Measurements from ENCODE around the gene RFNG. TPM values are rescaled to one million over a fixed set of nuclear protein-coding genes. Genes with fewer than 3 reads are reported as not detected.

RFNG gene
- total RNA-seq, 2 donors from 2014 or later, result 30.6 to 32.1 TPM

- DNase-seq, result no peak
- intact Hi-C loops (cut with DNase I), result no loop called here
- Histone ChIP-seq H3K36me3 (no peaks in the 10 kb centered on the region), H3K9me3 (no peaks in the 10 kb centered on the region), H3K27me3 (no peaks in the 10 kb centered on the region), H3K4me1 (peaks cover 16% of the 10 kb centered on the region), H3K9ac (ENCODE audit: low read depth in 2 of 2, low read length in 2 of 2) (peak overlapping the region; percentile 69 to 70), H3K4me3 (peak overlapping the region; percentile 94), H3K27ac (no peak overlapping the region)
- TF ChIP-seq CTCF (IDR thresholded peaks at IDR 0.05), result no peak
Observed at GRCh38 chr17:82050761-82051641, 610 bp downstream of the RFNG start.

GRCh38 chr17:82050152-82050760 is 1.4 kb downstream of the RFNG start:
- Histone ChIP-seq H3K9ac (ENCODE audit: low read depth in 2 of 2, low read length in 2 of 2) (peak overlapping the region; percentile 69 to 70), H3K4me1 (peaks cover 16% of the 10 kb centered on the region), H3K4me3 (peak overlapping the region; percentile 94), H3K36me3 (no peaks in the 10 kb centered on the region), H3K9me3 (no peaks in the 10 kb centered on the region), H3K27me3 (no peaks in the 10 kb centered on the region), H3K27ac (no peak overlapping the region)
- no peak for DNase-seq
- no peak for TF ChIP-seq CTCF (IDR thresholded peaks at IDR 0.05)
- intact Hi-C loops (cut with DNase I), result no loop called here

GRCh38 chr17:82049521-82049971 is 2.1 kb downstream of the RFNG start:
- Histone ChIP-seq H3K4me3 (no peak overlapping the region), H3K4me1 (peaks cover 16% of the 10 kb centered on the region), H3K36me3 (no peaks in the 10 kb centered on the region), H3K27me3 (no peaks in the 10 kb centered on the region), H3K27ac (no peak overlapping the region), H3K9me3 (no peaks in the 10 kb centered on the region), H3K9ac (ENCODE audit: low read depth in 2 of 2, low read length in 2 of 2) (no peak overlapping the region)
- DNase-seq, result no peak
- TF ChIP-seq CTCF (IDR thresholded peaks at IDR 0.05), result no peak
- intact Hi-C loops (cut with DNase I), result no loop called here

- Histone ChIP-seq H3K4me3 (no peak overlapping the region), H3K27me3 (no peaks in the 10 kb centered on the region), H3K27ac (no peak overlapping the region), H3K36me3 (no peaks in the 10 kb centered on the region), H3K9ac (ENCODE audit: low read depth in 2 of 2, low read length in 2 of 2) (no peak overlapping the region), H3K4me1 (peaks cover 16% of the 10 kb centered on the region), H3K9me3 (no peaks in the 10 kb centered on the region)
- no peak for TF ChIP-seq CTCF (IDR thresholded peaks at IDR 0.05)
- DNase-seq, result no peak
- intact Hi-C loops (cut with DNase I), result no loop called here
Observed at GRCh38 chr17:82049106-82049505, 2.5 kb downstream of the RFNG start.

GRCh38 chr17:82048571-82048971 is 3.0 kb downstream of the RFNG start:
- H3K9ac ChIP-seq (ENCODE audit: low read depth in 2 of 2, low read length in 2 of 2), result no peak overlapping the region
- no peaks in the 10 kb centered on the region for H3K27me3 ChIP-seq
- no peak overlapping the region for H3K27ac ChIP-seq
- intact Hi-C loops (cut with DNase I), result no loop called here
- no peaks in the 10 kb centered on the region for H3K9me3 ChIP-seq
- H3K4me1 ChIP-seq, result peaks cover 16% of the 10 kb centered on the region
- H3K4me3 ChIP-seq, result no peak overlapping the region
- no peaks in the 10 kb centered on the region for H3K36me3 ChIP-seq
- no peak for TF ChIP-seq CTCF (IDR thresholded peaks at IDR 0.05)
- DNase-seq, result no peak

All from colonic mucosa (tissue), 4 donors.